GM12874 (cell line): Measurements from ENCODE around the gene ECHDC3.
A peak's percentile ranks its signal among the peaks of the same experiment; 100 is the strongest.

Experiments used
- CTCF ChIP-seq: IDR thresholded peaks from 2 replicates; pipeline ENCODE4 v1.5.1; 2011; ENCODE audit warnings: low read depth, mild to moderate bottlenecking, control low read depth, low read length, moderate library complexity; ENCODE audit not compliant: insufficient read depth

ECHDC3 gene

GRCh38 chr10:11781114-11781513 is 38.9 kb downstream of the ECHDC3 start:
- TF ChIP-seq CTCF, result no peak

- peak; percentile 34; the same call in 1 of the 2 replicates for TF ChIP-seq CTCF
Measured at GRCh38 chr10:11782793-11783557, 40.8 kb downstream of the ECHDC3 start.

- no peak for TF ChIP-seq CTCF
Measured at GRCh38 chr10:11783558-11783865, 41.3 kb downstream of the ECHDC3 start.

DNA sequence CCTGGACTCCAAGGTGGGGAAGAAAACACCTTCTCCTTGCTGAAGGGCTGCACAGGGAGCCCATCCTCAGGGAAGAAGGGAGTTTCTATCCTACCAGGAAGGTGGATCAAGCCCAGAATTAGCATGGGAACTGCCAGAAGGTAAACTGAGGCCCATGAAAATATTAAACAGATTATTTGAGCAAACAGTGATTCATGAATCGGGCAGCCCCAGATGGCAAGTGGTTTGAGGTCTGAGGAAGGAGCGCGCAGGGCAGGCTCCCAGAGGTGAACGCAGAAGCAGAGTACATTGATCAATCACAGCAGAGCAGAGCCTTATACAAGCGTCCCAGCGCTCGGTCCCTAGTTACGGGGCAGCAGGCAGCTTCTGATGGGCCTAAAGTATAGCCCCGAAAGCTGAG is 45.2 kb downstream of the ECHDC3 start:
- TF ChIP-seq CTCF, result no peak

- TF ChIP-seq CTCF, result no peak
Measured at GRCh38 chr10:11787846-11788245, 45.7 kb downstream of the ECHDC3 start.

DNA sequence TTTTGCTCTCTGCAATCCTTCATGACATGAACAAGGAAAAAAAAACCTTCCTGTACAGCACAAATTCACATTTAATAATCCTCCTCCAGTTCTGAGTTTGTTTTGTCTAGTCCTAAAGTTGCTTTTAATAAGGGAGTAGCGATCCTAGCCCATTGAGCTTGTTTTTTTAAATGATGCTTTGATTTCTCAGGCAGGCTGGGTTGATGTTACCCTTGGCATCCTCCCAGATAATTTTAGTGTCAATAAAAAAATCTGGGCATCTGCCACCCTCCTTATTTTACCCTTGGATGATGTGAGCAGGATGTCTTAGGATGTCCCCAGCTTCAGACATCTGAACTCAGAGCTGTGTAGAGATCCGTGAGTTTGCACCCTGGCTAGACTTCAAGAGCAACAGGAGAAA is 47.1 kb downstream of the ECHDC3 start:
- no peak for TF ChIP-seq CTCF

GRCh38 chr10:11789956-11790355 is 47.8 kb downstream of the ECHDC3 start:
- no peak for TF ChIP-seq CTCF
